Measurements from ENCODE around the gene DNTT.

The DNTT gene

GRCh38 chr10:96324447-96324846, 20.2 kb downstream of the DNTT start:
- TF ChIP-seq CTCF (IDR thresholded peaks at IDR 0.05; ENCODE audit: extremely low read depth, missing control alignments): no peak

GRCh38 chr10:96325719-96326373, 21.6 kb downstream of the DNTT start:
- peak; percentile 67 for DNase-seq (ENCODE audit: low spot score)

More at GRCh38 chr10:96324447-96324846, 20.2 kb downstream of the DNTT start:
- no peak for DNase-seq (ENCODE audit: low spot score)

DNA sequence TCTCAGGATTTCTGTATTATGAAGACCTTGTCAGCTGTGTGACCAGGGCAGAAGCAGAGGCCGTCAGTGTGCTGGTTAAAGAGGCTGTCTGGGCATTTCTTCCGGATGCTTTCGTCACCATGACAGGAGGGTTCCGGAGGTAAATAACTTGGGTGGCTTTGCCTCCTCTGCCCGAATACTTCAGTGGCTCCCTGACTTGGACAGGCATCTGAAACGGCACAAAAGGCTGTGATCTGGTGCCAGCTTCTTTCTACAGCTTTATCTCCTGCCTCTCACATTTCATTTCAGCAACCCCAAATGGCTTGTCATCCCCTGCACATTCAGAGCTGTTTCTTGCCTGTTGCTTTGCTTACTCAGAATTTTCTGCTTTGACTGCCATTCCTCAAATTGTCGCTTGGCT, 23.2 kb downstream of the DNTT start:
- no peak for TF ChIP-seq CTCF (IDR thresholded peaks at IDR 0.05; ENCODE audit: extremely low read depth, missing control alignments)
- DNase-seq (ENCODE audit: low spot score): no peak

More at GRCh38 chr10:96325719-96326373, 21.6 kb downstream of the DNTT start:
- no peak for TF ChIP-seq CTCF (IDR thresholded peaks at IDR 0.05; ENCODE audit: extremely low read depth, missing control alignments)

- no peak for DNase-seq (ENCODE audit: low spot score)
- no peak for TF ChIP-seq CTCF (IDR thresholded peaks at IDR 0.05; ENCODE audit: extremely low read depth, missing control alignments)
These were observed 28.9 kb downstream of the DNTT start for GRCh38 chr10:96333101-96333500.

- DNase-seq (ENCODE audit: low spot score): no peak
- peak; percentile 44 for TF ChIP-seq CTCF (IDR thresholded peaks at IDR 0.05; ENCODE audit: extremely low read depth, missing control alignments)
These were observed 30.6 kb downstream of the DNTT start for GRCh38 chr10:96334616-96335526.

- DNase-seq (ENCODE audit: low spot score): no peak
- no peak for TF ChIP-seq CTCF (IDR thresholded peaks at IDR 0.05; ENCODE audit: extremely low read depth, missing control alignments)
These were observed 32.9 kb downstream of the DNTT start for GRCh38 chr10:96337106-96337505.

DNA sequence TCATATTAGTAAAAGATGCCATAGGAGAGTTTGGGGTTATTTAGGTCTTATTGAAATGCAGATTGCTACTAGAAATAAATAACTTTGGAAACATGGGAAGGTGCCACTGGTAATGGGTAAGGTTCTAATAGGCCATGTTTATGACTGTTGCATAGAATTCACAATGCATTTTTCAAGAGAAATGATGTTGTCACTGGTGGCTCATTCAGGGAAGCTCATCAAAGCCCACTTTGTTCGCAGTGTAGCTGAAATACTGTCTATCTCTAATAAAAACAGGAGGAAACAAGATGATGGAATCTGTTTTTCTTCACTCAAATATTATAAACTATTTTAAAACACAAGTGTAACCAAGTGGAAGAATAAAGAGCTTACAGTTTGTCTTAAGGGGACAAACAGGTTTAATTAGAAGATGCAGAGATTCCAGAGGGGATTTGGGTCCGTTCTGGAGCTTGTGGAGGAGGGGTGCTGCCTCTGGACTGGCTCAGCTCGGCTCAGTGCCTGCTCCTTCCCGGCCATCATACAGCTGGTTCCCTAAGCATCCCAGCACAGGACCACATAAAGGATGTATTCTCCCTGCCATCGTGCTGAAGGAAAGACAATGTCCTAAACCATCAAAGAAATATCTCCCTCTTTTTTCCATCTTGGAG, 34.2 kb downstream of the DNTT start:
- DNase-seq (ENCODE audit: low spot score): no peak
- TF ChIP-seq CTCF (IDR thresholded peaks at IDR 0.05; ENCODE audit: extremely low read depth, missing control alignments): no peak
